CD4-positive, alpha-beta T cell treated with Interleukin-10 for 1 hour (primary cell): ENCODE measurements around the gene CEP250.

Experiments used
- DNase-seq: peaks from one replicate; pipeline ENCODE4 v3.0.0-alpha.2; 2020

CEP250 gene

GRCh38 chr20:35458388-35458787 lies 3.0 kb downstream of the CEP250 start:
- DNase-seq: no peak

GRCh38 chr20:35461620-35462019 lies 6.2 kb downstream of the CEP250 start:
- no peak for DNase-seq

- no peak for DNase-seq
Observed at GRCh38 chr20:35462351-35462750, 7.0 kb downstream of the CEP250 start.

GRCh38 chr20:35463455-35464300 lies 8.3 kb downstream of the CEP250 start:
- peak; percentile 76 for DNase-seq

- no peak for DNase-seq
Observed at GRCh38 chr20:35465976-35466375, 10.6 kb downstream of the CEP250 start.

GRCh38 chr20:35466856-35467255 lies 11.5 kb downstream of the CEP250 start:
- no peak for DNase-seq

GRCh38 chr20:35467339-35468224 lies 12.2 kb downstream of the CEP250 start:
- no peak for DNase-seq

GRCh38 chr20:35468671-35469334 lies 13.4 kb downstream of the CEP250 start:
- no peak for DNase-seq

- DNase-seq: no peak
Observed at GRCh38 chr20:35472209-35472608, 16.8 kb downstream of the CEP250 start.

- DNase-seq: no peak
Observed at GRCh38 chr20:35473684-35474083, 18.3 kb downstream of the CEP250 start.

GRCh38 chr20:35474303-35474871 lies 19.0 kb downstream of the CEP250 start:
- DNase-seq: no peak

- no peak for DNase-seq
Observed at GRCh38 chr20:35476288-35476687, 20.9 kb downstream of the CEP250 start.

GRCh38 chr20:35478804-35479472 lies 23.5 kb downstream of the CEP250 start:
- DNase-seq: no peak

- DNase-seq: no peak
Observed at GRCh38 chr20:35479798-35480197, 24.4 kb downstream of the CEP250 start.

- DNase-seq: no peak
Observed at GRCh38 chr20:35487479-35487878, 32.1 kb downstream of the CEP250 start.

- DNase-seq: peak; percentile 27
Observed at GRCh38 chr20:35489717-35490116, 34.3 kb downstream of the CEP250 start.

- DNase-seq: peak; percentile 73
Observed at GRCh38 chr20:35490736-35491181, 35.4 kb downstream of the CEP250 start.

- no peak for DNase-seq
Observed at GRCh38 chr20:35491823-35492222, 36.4 kb downstream of the CEP250 start.

GRCh38 chr20:35492352-35492751 lies 37.0 kb downstream of the CEP250 start:
- no peak for DNase-seq

GRCh38 chr20:35496481-35496880 lies 41.1 kb downstream of the CEP250 start:
- no peak for DNase-seq

GRCh38 chr20:35497320-35497719 lies 41.9 kb downstream of the CEP250 start:
- DNase-seq: no peak

GRCh38 chr20:35497780-35498189 lies 42.4 kb downstream of the CEP250 start:
- DNase-seq: no peak
